GM12891 (cell line): ENCODE results near the gene AGPAT4.

Experiments used
- DNase-seq: peaks from one replicate; pipeline ENCODE4 v3.0.0; 2011; ENCODE audit warnings: low spot score; ENCODE audit not compliant: insufficient read length
- FAIRE-seq: peaks from 2 replicates; lab custom pipeline; 2011; peaks lifted over from hg19 to GRCh38; lab: Jason Lieb, UNC
- PAX5 ChIP-seq: IDR thresholded peaks from 2 replicates; pipeline ENCODE4 v1.6.1; 2011; ENCODE audit warnings: low read length, moderate library complexity, mild to moderate bottlenecking; ENCODE audit not compliant: insufficient read depth, severe bottlenecking
- POLR2A ChIP-seq: IDR thresholded peaks from 2 replicates; pipeline ENCODE4 v1.6.1; 2011; ENCODE audit warnings: low read depth, low read length, control low read depth
- POLR2AphosphoS5 ChIP-seq: IDR thresholded peaks from 2 replicates; pipeline ENCODE4 v1.6.1; 2011; ENCODE audit warnings: low read depth, low read length, control low read depth
- POU2F2 ChIP-seq: IDR thresholded peaks from 2 replicates; pipeline ENCODE4 v1.6.1; 2011; ENCODE audit warnings: low read depth, mild to moderate bottlenecking, control low read depth, low read length, moderate library complexity
- SPI1 ChIP-seq: IDR thresholded peaks from 2 replicates; pipeline ENCODE4 v1.6.1; 2011; ENCODE audit warnings: low read depth, low read length, control low read depth
- TAF1 ChIP-seq: IDR thresholded peaks from 2 replicates; pipeline ENCODE4 v1.6.1; 2011; ENCODE audit warnings: low read depth, low read length, control low read depth

Gene AGPAT4

DNA sequence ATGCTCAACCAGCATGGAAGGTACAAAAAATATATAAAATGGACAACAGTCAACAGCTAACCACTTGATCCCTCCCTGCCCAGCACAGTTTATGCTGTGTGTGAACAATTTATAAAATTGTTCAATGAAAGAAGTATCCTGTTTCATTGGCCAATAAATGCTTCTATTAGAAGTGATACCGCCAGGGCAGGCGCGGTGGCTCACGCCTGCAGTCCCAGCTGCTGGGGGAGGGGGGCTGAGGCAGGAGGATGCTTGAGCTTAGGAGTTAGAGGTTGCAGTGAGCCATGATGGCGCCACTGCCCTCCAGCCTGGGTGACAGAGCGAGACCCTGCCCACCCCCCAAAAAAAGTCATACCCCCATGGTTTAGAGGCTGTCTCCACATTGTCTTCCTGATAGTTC, 4.6 kb downstream of the AGPAT4 start:
- FAIRE-seq, result no peak
- TF ChIP-seq TAF1, result no peak
- no peak for TF ChIP-seq POLR2AphosphoS5
- no peak for TF ChIP-seq POLR2A
- no peak for TF ChIP-seq PAX5
- no peak for TF ChIP-seq SPI1
- TF ChIP-seq POU2F2, result no peak
- DNase-seq, result no peak

DNA sequence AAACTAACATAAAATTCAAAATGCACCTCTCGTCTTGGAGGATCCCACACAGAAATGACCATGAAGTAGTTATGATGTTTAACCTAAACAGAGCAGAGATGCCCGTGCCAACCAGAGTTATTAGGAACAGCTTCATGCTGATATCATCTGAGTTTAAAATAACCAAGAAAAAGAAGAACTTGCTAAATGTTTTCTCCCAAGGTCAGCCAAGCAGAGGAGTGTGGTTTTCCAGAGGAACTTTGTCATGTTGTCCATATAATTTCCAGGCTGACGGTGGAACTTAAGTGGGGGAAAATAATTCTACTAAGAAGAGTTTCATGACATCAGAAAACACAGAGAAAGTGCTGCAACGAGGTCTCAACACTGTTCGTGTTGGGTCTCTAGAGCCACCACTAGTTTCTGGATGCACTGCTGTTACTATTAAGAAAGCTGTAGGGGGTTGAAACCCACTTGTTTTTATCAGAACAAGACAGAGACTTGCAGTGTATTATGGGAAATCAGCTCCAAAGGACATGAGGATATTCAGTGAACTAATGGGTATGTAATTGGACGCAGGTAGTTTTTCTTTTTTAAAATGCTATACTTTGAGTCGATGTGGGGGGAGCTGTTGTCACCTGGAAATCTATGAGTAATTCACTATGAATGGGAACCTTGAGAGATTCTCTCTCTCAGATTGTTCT, 5.2 kb downstream of the AGPAT4 start:
- TF ChIP-seq POU2F2, result no peak
- no peak for TF ChIP-seq TAF1
- TF ChIP-seq POLR2A, result no peak
- no peak for TF ChIP-seq SPI1
- TF ChIP-seq POLR2AphosphoS5, result no peak
- no peak for TF ChIP-seq PAX5
- FAIRE-seq (no peak), DNase-seq (no peak)

DNA sequence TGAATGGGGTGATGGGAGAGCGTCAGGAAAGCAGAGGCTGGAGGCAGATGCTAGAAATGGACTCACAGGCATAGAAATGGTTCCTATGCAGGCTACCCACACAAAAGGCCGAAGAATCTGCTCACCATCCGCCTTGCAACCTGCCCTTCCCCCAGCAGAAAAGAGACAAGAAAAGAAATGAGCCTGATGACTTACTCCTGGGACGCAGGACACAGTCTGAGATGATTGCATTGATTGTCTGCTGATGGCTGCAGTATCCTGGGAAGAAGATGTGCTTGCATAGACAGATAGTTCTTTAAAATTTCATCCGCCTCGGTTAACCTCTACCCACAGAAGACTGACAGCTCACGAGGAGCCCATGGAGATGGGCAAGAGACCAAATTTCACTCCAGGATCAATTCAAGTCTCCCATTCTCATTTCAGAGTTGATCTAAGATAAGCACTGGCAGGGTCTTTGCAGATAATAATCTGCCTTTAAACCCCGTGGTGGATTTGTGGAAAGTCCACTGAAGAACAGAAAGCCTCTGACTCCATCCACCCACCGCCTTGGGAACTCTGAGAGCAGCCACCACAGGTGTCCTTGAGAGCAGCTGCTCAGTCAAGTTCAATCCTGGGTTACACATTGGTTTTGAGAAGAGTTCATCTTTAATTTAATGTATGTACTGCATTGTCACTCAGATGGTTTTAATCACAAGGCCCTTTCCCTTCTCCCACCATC, 7.2 kb downstream of the AGPAT4 start:
- TF ChIP-seq POU2F2, result no peak
- no peak for TF ChIP-seq POLR2AphosphoS5
- no peak for TF ChIP-seq SPI1
- no peak for TF ChIP-seq TAF1
- no peak for TF ChIP-seq POLR2A
- no peak for TF ChIP-seq PAX5
- no peak for DNase-seq
- no peak for FAIRE-seq

DNA sequence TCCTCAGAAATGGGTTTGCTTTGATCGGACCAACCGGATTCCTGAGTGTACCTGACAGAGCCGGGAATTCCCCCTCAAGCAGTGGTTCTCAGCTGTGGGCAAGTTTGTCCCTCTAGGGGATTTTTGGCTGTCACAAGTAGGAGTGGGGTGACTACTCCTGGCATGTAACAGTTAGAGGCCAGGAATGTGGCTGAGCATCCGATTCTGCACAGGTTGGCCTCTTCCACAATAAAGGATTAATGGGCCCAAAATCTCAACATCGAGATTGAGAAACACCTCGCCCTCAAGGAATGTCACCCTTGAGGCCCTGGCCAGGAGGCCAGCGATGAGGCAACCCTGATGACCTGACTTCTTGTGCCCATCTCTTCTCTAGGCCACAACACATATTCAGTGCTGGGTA, 7.9 kb downstream of the AGPAT4 start:
- DNase-seq (no peak), FAIRE-seq (no peak)
- no peak for TF ChIP-seq POLR2A
- no peak for TF ChIP-seq SPI1
- no peak for TF ChIP-seq TAF1
- no peak for TF ChIP-seq POU2F2
- no peak for TF ChIP-seq PAX5
- no peak for TF ChIP-seq POLR2AphosphoS5

DNA sequence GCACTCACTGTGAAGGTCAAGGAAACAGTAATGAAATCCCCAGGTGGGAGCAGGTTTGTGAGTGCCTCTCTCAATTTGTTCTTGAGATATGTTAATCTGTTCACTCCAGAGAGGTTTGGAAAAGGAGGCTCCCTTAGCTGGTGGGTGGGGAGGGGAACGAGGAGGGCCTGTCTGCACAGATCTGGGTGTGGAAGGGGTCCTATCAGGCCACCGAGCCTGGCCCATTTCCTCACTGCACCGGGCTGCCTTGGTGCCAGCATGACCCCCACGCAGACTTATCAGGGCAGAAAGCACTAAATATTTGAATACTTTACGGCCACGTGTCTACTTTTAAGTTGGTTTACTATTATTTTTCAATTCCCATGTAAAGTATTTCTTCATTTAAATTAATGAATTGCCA, 8.3 kb downstream of the AGPAT4 start:
- FAIRE-seq (no peak), DNase-seq (no peak)
- no peak for TF ChIP-seq SPI1
- no peak for TF ChIP-seq POU2F2
- no peak for TF ChIP-seq POLR2A
- TF ChIP-seq TAF1, result no peak
- no peak for TF ChIP-seq PAX5
- TF ChIP-seq POLR2AphosphoS5, result no peak

DNA sequence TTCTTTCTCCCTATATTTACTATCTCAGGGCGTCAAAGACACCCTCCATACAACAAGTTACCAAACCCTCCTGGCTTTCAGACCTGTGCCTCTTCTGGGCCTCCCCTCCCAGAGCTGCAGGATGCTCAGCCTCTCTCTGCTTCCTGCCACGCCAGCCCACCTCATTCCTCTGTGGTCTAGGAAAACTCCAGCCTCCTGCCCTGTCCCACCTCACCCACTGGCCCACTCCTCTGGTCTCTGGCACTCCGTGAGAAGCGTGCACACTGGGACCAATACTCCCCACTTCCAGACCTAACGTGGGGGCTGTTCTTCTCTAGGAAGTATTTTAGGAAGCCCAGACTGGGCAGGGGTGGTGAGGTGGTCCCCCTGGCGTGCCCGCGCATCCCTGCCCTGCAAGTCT, 9.7 kb downstream of the AGPAT4 start:
- FAIRE-seq (no peak), DNase-seq (no peak)
- TF ChIP-seq SPI1, result no peak
- TF ChIP-seq TAF1, result no peak
- TF ChIP-seq POLR2AphosphoS5, result no peak
- no peak for TF ChIP-seq POU2F2
- TF ChIP-seq POLR2A, result no peak
- no peak for TF ChIP-seq PAX5

DNA sequence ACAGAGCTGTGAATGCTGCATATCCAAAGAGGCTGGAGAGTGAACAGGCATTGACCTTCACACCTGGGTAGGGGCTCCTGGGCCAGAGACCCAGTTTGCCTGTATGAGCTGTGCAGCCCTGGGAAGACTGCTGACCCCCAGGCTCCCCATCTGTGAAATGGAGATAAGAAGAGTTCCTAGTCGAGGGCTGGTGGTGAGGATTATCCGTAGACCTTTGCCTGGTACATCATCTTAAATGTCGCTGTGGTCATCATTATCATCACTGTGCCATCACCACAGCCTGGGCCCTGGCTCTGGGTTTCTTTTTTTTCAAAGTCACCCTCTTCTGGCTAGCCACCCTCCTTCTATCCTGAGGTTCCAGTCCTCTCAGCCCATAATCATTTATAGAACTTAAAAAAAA, 12.0 kb downstream of the AGPAT4 start:
- no peak for FAIRE-seq
- TF ChIP-seq SPI1 (no peak), TAF1 (no peak), POU2F2 (no peak), POLR2A (no peak), PAX5 (no peak), POLR2AphosphoS5 (no peak)
- DNase-seq, result no peak

DNA sequence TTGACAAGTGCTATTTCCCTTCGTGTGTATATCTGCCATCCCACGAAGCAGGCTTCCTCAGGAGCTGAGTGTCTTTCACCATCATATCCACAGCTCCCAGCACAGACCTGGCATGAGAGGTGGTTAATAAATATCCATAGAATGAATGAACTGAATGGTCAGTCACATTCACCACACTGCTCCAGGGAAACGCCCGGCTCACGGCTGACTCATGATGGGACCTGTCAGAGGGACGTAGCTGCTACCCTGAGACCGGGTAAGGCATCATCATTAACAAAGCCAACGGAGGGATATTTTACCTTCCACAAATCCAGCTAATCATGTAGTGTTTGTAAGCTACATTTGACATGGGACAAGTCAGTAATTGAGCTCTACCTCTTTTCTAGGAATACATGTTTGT, 12.5 kb downstream of the AGPAT4 start:
- FAIRE-seq, result no peak
- TF ChIP-seq TAF1, result no peak
- no peak for TF ChIP-seq SPI1
- TF ChIP-seq POU2F2, result no peak
- TF ChIP-seq POLR2AphosphoS5, result no peak
- no peak for TF ChIP-seq POLR2A
- TF ChIP-seq PAX5, result no peak
- no peak for DNase-seq

DNA sequence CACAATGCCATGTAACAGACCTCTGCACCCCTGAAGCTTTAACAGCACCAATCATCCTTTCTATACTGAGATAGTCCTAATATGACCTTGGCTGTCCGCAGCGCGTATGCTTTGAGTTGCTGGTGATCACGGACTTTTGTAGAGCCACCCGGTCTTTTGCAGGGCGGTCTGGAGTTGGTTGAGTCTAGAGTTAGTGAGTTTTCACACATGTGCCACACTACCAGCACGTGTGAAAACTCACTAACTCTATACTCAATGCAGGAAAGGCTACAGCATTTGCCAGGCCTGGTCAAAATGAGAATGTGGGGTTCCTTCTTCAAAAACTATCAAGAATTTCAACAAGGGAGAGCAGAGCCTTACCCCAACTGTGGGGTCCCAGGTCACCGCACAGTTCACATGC, 14.6 kb downstream of the AGPAT4 start:
- no peak for FAIRE-seq
- DNase-seq, result no peak
- TF ChIP-seq POLR2A (no peak), SPI1 (no peak), TAF1 (no peak), POU2F2 (no peak), PAX5 (no peak), POLR2AphosphoS5 (no peak)
